Neural cell (in vitro differentiated cells): Measurements from ENCODE around the gene SVOP. TPM values are rescaled to one million over a fixed set of nuclear protein-coding genes. Genes with fewer than 3 reads are reported as not detected.

Source experiments
- H2AFZ ChIP-seq: fragments of 200-600, 300-800 bp; sonication (generic), shearing (Covaris generic); 2 replicates; pipeline ENCODE4 v1.6.0; 2014; ENCODE audit warnings: low read depth, mild to moderate bottlenecking, antibody characterized with exemption, low read length, moderate library complexity
- H3F3A ChIP-seq: fragments of 200-600 bp; shearing (Covaris generic); 2 replicates; pipeline ENCODE4 v1.6.1; 2016; ENCODE audit warnings: mild to moderate bottlenecking, moderate library complexity, mixed read lengths, antibody characterized with exemption, low read length; ENCODE audit not compliant: insufficient read depth, poor library complexity, severe bottlenecking
- H3K27ac ChIP-seq: fragments of 200-600, 300-800 bp; sonication (generic), shearing (Covaris generic); 2 replicates; pipeline ENCODE4 v1.5.1; 2014; ENCODE audit warnings: mild to moderate bottlenecking, low read length, moderate library complexity
- H3K27me3 ChIP-seq: fragments of 300-800, 200-600 bp; sonication (generic), shearing (Covaris generic); 2 replicates; pipeline ENCODE4 v1.6.0; 2014; ENCODE audit warnings: mild to moderate bottlenecking, low read depth, low read length, moderate library complexity; ENCODE audit not compliant: insufficient read depth
- H3K36me3 ChIP-seq: fragments of 300-800, 200-600 bp; sonication (generic), shearing (Covaris generic); 2 replicates; pipeline ENCODE4 v1.5.1; 2014; ENCODE audit warnings: mild to moderate bottlenecking, antibody characterized with exemption, low read length, moderate library complexity; ENCODE audit not compliant: insufficient read depth
- H3K4me2 ChIP-seq: fragments of 300-800, 200-600 bp; sonication (generic), shearing (Covaris generic); 2 replicates; pipeline ENCODE4 v1.6.0; 2014; ENCODE audit warnings: mild to moderate bottlenecking, low read length
- H3K4me3 ChIP-seq: fragments of 300-800, 200-600 bp; sonication (generic), shearing (Covaris generic); 2 replicates; pipeline ENCODE4 v1.5.1; 2014; ENCODE audit warnings: mild to moderate bottlenecking, low read length, moderate library complexity
- H3K79me2 ChIP-seq: fragments of 200-600 bp; shearing (Covaris generic); replicated peaks from 2 replicates; pipeline ENCODE4 v1.6.0; 2014; ENCODE audit warnings: mild to moderate bottlenecking, low read length, moderate library complexity; ENCODE audit not compliant: insufficient read depth
- H3K9ac ChIP-seq: fragments of 300-800, 200-600 bp; sonication (generic), shearing (Covaris generic); 2 replicates; pipeline ENCODE4 v1.6.1; 2016; ENCODE audit warnings: mild to moderate bottlenecking, low read length, mixed read lengths
- H3K9me2 ChIP-seq: fragments of 200-600 bp; shearing (Covaris generic); 2 replicates; pipeline ENCODE4 v1.6.1; 2016; ENCODE audit warnings: mild to moderate bottlenecking, low read length, mixed read lengths; ENCODE audit not compliant: insufficient read depth
- H3K9me3 ChIP-seq: fragments of 200-600, 300-800 bp; sonication (generic), shearing (Covaris generic); 2 replicates; pipeline ENCODE4 v1.6.1; 2016; ENCODE audit warnings: mild to moderate bottlenecking, mixed run types, low read length, moderate library complexity, mixed read lengths
- H4K20me1 ChIP-seq: fragments of 200-600 bp; shearing (Covaris generic); 2 replicates; pipeline ENCODE4 v1.6.1; 2016; ENCODE audit warnings: mild to moderate bottlenecking, mixed run types; ENCODE audit not compliant: insufficient read depth
- EP300 ChIP-seq: fragments of 450-650 bp; conservative IDR thresholded peaks from 2 replicates; pipeline ENCODE4 v1.6.1; 2014; ENCODE audit warnings: antibody characterized with exemption, mild to moderate bottlenecking, moderate library complexity; ENCODE audit not compliant: poor library complexity, severe bottlenecking
- EZH2 ChIP-seq: fragments of 200-600, 300-800 bp; shearing (Covaris generic), sonication (generic); IDR thresholded peaks from 2 replicates; pipeline ENCODE4 v1.6.1; 2014; ENCODE audit warnings: antibody characterized with exemption, low read length, borderline replicate concordance, mild to moderate bottlenecking; ENCODE audit not compliant: insufficient read depth, poor library complexity, severe bottlenecking
- MXI1 ChIP-seq: fragments of 450-650 bp; conservative IDR thresholded peaks from 2 replicates; pipeline ENCODE4 v1.6.1; 2014; ENCODE audit warnings: antibody characterized with exemption, mild to moderate bottlenecking; ENCODE audit not compliant: poor library complexity, severe bottlenecking
- POLR2AphosphoS5 ChIP-seq: IDR thresholded peaks from 2 replicates; pipeline ENCODE4 v1.6.1; 2012
- RAD21 ChIP-seq: fragments of 450-650 bp; conservative IDR thresholded peaks from 2 replicates; pipeline ENCODE4 v1.6.1; 2014; ENCODE audit warnings: antibody characterized with exemption, mild to moderate bottlenecking, moderate library complexity
- SMC3 ChIP-seq: fragments of 450-650 bp; conservative IDR thresholded peaks from 2 replicates; pipeline ENCODE4 v1.6.1; 2014; ENCODE audit warnings: antibody characterized with exemption, mild to moderate bottlenecking, moderate library complexity; ENCODE audit not compliant: poor library complexity
- TAF1 ChIP-seq: IDR thresholded peaks from 2 replicates; pipeline ENCODE4 v1.6.1; 2012; ENCODE audit warnings: low read depth
- polyA plus RNA-seq: library from polyadenylated mRNA; depleted of rRNA; stranded (reverse); fragments of >200 nt; gene quantifications from 2 replicates; pipeline ENCODE4 v1.2.3, GENCODE V29; 2014
- TF ChIP-seq, protein P1 (sequence below): IDR thresholded peaks from 2 replicates; pipeline ENCODE4 v1.6.1; 2012; ENCODE audit warnings: borderline replicate concordance
- TF ChIP-seq, protein P2 (sequence below): fragments of 450-650 bp; IDR thresholded peaks from 2 replicates; pipeline ENCODE4 v1.5.1; 2014; ENCODE audit warnings: antibody characterized with exemption, mild to moderate bottlenecking, moderate library complexity; ENCODE audit not compliant: poor library complexity, severe bottlenecking

SVOP gene
- polyA plus RNA-seq, 1 donor from 2014 or later = 41.3 TPM

DNA sequence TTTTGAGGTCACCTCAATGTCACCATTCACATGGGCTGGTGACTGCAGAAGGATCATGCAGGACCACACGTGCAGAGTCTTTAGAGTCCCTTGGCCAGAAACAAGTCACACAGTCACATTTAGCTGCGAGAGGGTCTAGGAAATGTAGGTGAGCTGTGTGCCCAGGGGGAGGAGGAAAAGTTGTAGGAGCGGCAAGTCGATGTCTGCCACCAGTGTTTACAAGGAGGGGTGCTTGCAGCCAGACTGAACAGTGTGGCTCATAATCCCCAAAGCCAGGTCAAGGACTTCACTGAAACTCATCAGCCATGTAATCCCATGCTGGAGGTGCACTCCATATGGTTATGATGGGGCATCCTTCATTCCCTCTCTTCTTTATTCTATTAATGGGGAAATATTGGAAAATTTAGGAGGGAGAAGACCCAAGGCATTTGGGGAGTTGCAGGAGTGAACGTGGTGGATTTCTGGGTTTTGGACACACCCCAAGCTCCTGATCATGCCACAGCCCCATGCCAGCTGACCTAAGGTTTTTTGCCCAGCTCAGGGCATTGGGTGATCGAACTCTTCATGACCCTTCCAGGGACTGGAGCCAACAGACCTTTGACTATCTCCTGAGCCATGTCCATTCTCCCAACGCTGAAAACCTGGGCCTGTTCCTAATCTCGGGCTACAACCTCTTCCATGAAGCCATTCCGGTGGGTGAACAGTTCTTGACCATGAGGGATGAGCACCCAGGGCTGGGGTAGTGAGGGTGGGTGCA is 133.8 kb downstream of the SVOP start:
- H3K27me3 ChIP-seq = no peaks in the 10 kb centered on the region
- no peaks in the 10 kb centered on the region for H3K36me3 ChIP-seq
- H2AFZ ChIP-seq = no peak overlapping the region
- H3F3A ChIP-seq = no peaks in the 10 kb centered on the region
- TF ChIP-seq MXI1 = no peak
- no peak for TF ChIP-seq POLR2AphosphoS5
- TF ChIP-seq SMC3 = no peak
- TF ChIP-seq, protein P1, sequence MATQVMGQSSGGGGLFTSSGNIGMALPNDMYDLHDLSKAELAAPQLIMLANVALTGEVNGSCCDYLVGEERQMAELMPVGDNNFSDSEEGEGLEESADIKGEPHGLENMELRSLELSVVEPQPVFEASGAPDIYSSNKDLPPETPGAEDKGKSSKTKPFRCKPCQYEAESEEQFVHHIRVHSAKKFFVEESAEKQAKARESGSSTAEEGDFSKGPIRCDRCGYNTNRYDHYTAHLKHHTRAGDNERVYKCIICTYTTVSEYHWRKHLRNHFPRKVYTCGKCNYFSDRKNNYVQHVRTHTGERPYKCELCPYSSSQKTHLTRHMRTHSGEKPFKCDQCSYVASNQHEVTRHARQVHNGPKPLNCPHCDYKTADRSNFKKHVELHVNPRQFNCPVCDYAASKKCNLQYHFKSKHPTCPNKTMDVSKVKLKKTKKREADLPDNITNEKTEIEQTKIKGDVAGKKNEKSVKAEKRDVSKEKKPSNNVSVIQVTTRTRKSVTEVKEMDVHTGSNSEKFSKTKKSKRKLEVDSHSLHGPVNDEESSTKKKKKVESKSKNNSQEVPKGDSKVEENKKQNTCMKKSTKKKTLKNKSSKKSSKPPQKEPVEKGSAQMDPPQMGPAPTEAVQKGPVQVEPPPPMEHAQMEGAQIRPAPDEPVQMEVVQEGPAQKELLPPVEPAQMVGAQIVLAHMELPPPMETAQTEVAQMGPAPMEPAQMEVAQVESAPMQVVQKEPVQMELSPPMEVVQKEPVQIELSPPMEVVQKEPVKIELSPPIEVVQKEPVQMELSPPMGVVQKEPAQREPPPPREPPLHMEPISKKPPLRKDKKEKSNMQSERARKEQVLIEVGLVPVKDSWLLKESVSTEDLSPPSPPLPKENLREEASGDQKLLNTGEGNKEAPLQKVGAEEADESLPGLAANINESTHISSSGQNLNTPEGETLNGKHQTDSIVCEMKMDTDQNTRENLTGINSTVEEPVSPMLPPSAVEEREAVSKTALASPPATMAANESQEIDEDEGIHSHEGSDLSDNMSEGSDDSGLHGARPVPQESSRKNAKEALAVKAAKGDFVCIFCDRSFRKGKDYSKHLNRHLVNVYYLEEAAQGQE = no peak
- H3K4me2 ChIP-seq = no peak overlapping the region
- H3K9me2 ChIP-seq = no peaks in the 10 kb centered on the region
- H3K9me3 ChIP-seq = no peaks in the 10 kb centered on the region
- no peaks in the 10 kb centered on the region for H3K79me2 ChIP-seq
- H4K20me1 ChIP-seq = no peaks in the 10 kb centered on the region
- no peak overlapping the region for H3K4me3 ChIP-seq
- no peak overlapping the region for H3K9ac ChIP-seq
- no peak overlapping the region for H3K27ac ChIP-seq

DNA sequence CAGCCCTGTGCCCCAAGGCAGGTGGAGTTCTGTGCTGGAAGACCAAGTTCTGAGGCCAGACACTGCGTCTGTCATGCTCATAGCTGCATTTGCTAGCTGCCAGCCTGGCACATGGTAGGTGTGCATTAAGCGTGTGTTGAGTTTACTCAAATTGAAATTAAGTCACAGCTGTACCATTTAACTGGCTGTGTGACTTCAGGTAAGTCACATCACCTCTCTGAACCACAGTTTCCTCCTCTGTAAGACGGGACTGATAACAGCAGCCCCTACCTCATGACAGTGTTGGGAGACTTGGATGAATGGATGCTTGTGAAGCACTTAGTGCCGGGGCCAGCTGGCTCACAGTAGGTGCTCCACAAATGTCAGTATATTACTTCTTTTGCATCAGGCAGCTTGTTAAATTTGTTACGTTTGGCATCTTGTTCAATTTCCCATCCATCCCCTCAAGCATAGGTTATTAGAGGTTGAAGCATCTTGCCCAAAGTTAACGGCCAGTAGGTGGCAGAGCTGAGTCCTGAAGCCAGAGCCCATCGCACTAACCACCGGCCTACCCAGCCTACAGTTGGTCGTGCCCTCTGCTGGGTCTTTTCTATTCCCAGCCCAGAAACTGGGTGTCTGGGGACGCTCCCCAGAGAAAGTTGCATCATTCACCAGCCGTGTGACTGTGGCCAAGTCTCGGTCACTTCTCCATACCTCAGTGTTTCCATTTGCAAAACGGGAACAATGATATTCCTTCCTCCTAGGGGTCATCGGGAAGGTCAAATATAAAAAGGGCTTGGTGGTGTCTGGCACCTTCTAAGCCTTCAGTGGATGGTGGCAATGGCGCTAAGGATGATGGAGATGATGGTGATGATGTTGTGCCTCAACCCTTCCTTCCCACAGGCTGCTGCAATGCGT is 136.5 kb downstream of the SVOP start:
- no peaks in the 10 kb centered on the region for H3K79me2 ChIP-seq
- no peak overlapping the region for H3K4me2 ChIP-seq
- H3K36me3 ChIP-seq = no peaks in the 10 kb centered on the region
- no peaks in the 10 kb centered on the region for H3K9me2 ChIP-seq
- TF ChIP-seq TAF1 (no peak), POLR2AphosphoS5 (no peak), MXI1 (no peak), EP300 (no peak), EZH2 (no peak), SMC3 (peak; percentile 20), RAD21 (no peak)
- TF ChIP-seq, protein P1 = no peak
- TF ChIP-seq, protein P2, sequence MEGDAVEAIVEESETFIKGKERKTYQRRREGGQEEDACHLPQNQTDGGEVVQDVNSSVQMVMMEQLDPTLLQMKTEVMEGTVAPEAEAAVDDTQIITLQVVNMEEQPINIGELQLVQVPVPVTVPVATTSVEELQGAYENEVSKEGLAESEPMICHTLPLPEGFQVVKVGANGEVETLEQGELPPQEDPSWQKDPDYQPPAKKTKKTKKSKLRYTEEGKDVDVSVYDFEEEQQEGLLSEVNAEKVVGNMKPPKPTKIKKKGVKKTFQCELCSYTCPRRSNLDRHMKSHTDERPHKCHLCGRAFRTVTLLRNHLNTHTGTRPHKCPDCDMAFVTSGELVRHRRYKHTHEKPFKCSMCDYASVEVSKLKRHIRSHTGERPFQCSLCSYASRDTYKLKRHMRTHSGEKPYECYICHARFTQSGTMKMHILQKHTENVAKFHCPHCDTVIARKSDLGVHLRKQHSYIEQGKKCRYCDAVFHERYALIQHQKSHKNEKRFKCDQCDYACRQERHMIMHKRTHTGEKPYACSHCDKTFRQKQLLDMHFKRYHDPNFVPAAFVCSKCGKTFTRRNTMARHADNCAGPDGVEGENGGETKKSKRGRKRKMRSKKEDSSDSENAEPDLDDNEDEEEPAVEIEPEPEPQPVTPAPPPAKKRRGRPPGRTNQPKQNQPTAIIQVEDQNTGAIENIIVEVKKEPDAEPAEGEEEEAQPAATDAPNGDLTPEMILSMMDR = peak; percentile 22
- H2AFZ ChIP-seq = no peak overlapping the region
- H3K27me3 ChIP-seq = no peaks in the 10 kb centered on the region
- H3F3A ChIP-seq = no peaks in the 10 kb centered on the region
- H3K9me3 ChIP-seq = no peaks in the 10 kb centered on the region
- no peaks in the 10 kb centered on the region for H4K20me1 ChIP-seq
- no peak overlapping the region for H3K27ac ChIP-seq
- H3K4me3 ChIP-seq = no peak overlapping the region
- no peak overlapping the region for H3K9ac ChIP-seq
